Measurements from ENCODE around the gene RFX5.
"Not testable (repeated sequence)": the region's sequence is repeated elsewhere in the genome, so short reads cannot be mapped to it uniquely, and the experiment has no call there.

GRCh38 chr1:151390221-151391078 lies 43.4 kb upstream of the RFX5 start:
- TF ChIP-seq CTCF (IDR thresholded peaks at IDR 0.05; ENCODE audit: insufficient read depth, low read length, poor library complexity, severe bottlenecking); EZH2phosphoT487 (conservative IDR thresholded peaks at IDR 0.05; ENCODE audit: low read length): not testable (repeated sequence)

Measured in SU-DHL-6 (cell line).